DMS53 treated with DMSO at 0.1 percent for 48 hours (cell line): ENCODE data around the gene ZNF830.
"Not testable (repeated sequence)": the region's sequence is repeated elsewhere in the genome, so short reads cannot be mapped to it uniquely, and the experiment has no call there.

Source experiments
- DNase-seq: peaks from one replicate; lab custom pipeline; 2025; ENCODE audit not compliant: unreplicated experiment; lab: John Stamatoyannopoulos, UW

Gene ZNF830

GRCh38 chr17:34961093-34961911, at the start of gene ZNF830, which contains the start of gene CCT6B:
Gene ZNF830 (plus strand): TSS chr17:34961540. CDS start chr17:34961567, 27 bp downstream.
Gene CCT6B (minus strand): TSS chr17:34961460. CDS start chr17:34961393, 67 bp downstream.
- DNase-seq = peak; percentile 69

DNA sequence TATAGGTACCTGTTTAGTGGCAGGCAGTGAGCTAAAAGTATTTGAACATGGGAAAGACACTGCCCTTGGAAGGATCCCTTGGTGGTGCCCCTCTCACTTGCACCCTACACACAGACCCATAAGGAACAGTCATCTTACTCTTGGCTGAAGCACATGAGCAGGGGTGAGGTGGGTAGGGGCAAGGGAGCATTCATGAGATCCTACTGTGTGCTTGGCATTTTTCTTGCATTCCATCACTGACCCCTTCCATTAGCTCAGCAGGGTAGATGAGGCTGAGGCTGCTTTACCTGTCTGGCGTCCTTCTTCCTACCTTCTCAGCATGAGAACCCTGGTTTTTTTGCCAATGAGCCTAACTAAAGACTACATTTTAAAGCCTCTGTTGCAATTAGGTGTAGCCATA, 48.3 kb upstream of the ZNF830 start:
- no peak for DNase-seq

- no peak for DNase-seq
These were observed 45.2 kb upstream of the ZNF830 start for GRCh38 chr17:34916120-34916519.

DNA sequence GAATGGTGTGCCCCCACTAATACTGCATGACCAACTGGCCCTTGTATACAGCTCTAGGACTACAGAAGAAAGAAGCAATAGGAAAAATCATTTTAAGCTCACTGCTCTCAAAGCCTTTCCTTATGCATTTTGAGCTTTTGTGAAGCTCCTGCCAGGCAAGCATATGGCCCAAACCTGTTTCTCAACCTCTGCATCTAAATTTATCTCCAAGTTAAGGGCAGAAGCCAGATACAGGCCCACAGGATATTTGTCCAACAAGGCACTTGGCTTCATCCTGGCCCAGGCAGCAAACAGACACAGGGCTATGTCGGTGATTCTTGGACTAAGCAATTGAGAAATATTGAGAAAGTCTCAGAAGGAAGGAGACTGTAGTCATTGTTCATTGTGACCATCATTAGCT, 44.0 kb upstream of the ZNF830 start:
- no peak for DNase-seq

DNA sequence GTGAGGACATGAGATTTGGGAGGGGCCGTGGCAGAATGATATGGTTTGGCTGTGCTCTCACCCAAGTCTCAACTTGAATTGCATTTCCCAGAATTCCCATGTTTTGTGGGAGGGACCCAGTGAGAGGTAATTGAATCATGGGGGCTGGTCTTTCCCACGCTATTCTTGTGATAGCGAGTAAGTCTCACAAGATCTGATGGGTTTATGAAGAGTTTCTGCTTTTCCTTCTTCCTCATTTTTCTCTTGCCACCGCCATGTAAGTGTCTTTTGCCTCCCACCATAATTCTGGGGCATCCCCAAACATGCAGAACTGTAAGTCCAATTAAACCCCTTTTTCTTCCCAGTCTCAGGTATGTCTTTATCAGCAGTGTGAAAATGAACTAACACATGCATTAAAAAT, 40.7 kb upstream of the ZNF830 start:
- no peak for DNase-seq

GRCh38 chr17:34926661-34927060, 34.7 kb upstream of the ZNF830 start:
- no peak for DNase-seq

DNA sequence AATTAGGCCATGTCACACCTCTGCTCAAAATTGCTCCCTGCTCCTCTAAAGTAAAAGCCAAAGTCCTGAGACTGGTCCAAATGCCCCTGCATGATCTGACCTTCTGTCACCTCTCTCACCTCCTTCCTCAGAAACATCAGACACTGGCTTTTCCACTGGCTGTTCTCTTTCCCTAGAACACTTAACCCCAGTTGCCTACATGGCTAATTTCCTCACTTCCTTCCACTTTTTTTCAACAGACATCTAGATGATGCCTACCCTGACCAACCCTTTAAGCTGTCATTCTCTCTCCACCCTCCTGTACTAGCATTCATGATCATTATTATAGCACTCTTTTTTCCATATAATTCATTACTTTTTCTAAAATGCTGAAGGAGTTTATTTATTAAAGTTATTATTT, 31.1 kb upstream of the ZNF830 start:
- no peak for DNase-seq

DNA sequence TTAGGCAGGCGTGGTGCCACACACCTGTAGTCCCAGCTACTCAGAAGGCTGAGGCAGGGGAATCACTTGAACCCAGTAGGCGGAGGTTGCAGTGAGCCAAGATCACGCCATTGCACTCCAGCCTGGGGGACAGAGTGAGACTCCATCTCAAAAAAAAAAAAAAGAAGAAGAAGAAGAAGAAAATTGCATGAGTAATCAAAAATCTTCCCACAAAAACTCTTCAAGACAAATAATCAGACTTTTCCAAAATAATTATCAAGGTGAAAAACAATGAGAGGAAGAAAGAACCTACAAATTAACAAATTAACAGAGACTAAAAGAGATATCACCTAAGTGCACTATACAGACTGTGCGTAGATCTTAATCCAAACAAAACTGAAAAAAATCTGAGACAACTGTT, 10.6 kb upstream of the ZNF830 start:
- not testable (repeated sequence) for DNase-seq

DNA sequence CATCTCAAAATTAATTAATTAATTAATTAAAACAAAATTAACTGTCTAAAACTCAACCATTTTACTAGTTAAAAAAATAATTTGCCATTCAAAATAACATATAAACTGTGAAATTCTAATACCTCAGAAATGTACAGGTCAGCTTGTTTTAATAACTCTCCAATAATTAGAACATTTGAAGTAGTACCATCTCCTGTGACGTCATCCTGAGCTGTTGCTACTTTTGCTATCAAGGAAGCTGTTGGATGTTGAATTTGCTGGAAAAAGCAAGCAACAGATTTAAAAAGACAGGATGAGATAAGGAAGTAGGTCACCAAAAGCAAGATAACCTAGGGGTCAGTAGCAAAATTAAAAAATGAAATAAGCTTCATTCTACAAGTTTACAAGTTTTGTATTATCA, 2.9 kb upstream of the ZNF830 start:
- DNase-seq = no peak

DNA sequence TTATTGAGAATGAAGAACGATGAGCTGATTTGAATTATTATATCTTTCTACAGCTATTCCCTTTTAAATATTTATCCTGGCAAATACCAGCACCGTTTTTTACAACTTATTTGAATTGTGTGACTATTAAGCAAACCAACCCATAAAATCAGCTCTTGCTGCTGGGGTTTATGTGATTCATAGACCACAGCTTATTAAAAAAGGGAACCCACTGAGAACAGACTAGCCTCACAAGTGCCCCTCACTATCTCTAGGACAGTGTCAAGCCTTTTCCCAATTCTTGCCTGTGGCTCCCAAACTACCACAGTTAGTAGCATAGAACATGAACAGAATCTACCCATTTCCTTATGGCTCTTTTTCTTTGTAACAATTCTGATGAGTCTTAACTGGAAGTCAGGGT, 12.8 kb downstream of the ZNF830 start:
- DNase-seq = no peak

GRCh38 chr17:34974794-34975785, 13.8 kb downstream of the ZNF830 start:
- no peak for DNase-seq

- DNase-seq = no peak
These were observed 17.8 kb downstream of the ZNF830 start for GRCh38 chr17:34979153-34979552.

DNA sequence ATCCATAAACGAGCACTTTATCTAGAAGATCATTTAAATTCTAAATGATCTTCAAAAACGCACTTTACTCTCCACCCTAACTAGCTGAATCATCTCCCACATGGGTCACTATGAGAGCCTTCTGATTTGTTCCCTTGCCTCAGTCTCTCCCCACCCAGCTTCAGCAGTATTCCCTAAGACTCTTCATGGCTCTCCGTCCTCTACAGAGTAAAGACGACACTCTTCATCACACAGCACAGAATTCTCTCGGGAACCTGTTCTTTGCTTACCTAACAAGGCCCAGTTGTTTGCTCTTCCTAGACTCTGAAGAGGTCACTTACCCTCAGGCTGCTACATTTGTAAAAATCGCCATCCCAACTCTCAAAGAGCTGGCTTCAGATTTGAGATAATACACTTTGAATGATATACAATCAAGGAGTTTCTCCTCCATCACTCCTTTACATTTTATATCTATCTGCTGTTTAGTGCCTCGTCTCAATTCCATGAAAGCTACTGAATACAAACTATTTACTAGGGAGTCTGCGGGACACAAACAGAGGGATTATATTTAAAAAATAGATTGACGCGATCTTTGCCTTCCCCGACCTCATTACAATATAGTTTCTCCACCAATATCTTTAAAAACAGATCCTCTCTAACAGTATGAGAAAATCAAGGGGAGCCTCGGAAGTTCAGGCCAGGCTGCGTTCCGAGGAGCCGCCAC, 18.5 kb downstream of the ZNF830 start:
- DNase-seq = no peak

- peak; percentile 59 for DNase-seq
These were observed 19.0 kb downstream of the ZNF830 start, which contains the start of gene LIG3 for GRCh38 chr17:34980353-34980680. Gene LIG3 (plus strand): TSS chr17:34980512. CDS start chr17:34983006, 2,494 bp downstream.

DNA sequence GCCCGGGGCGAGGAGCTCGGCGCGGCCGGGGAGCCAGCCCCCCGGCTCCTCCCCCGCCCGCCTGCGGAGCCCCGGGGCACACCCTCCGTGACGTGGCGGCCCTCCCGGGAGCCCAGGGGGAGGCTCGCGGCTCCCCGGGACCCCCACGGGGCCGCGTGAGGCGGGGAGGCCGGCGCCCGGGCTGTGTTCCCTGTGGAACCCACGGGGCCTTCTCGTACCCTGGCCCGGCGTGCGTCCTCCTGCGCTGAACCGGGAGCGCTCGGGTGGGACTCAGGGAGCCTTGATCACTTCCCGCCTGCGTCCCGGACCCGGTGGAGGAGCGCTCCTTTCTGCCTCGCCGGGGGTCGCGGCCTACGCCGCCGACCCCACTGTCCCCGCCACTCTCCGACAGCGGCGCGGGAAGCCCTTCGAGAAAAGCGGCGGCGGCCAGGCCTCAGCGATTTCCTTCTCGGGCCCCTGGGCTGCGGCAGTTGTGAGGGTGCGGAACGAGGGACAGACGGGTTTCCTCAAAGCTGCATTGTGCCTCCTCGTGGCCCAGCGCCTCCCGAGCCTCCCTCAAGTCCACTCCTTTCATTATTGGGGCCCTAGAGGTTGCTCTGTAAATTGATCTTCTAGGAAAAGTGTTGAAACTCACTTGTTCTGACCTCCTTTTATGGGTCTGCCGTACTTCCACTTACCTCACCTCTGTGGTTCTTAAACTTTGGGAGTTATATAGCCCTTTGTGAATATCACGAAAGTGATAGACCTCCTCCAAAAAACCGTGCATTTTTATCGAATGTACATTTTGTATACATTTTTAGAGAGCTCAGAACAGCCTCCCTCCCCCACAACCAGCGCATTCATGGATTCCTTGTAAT, 19.6 kb downstream of the ZNF830 start:
- DNase-seq = peak; percentile 6

GRCh38 chr17:34981538-34982241, 20.4 kb downstream of the ZNF830 start:
- DNase-seq = no peak

- DNase-seq = no peak
These were observed 25.9 kb downstream of the ZNF830 start for GRCh38 chr17:34987232-34987631.

DNA sequence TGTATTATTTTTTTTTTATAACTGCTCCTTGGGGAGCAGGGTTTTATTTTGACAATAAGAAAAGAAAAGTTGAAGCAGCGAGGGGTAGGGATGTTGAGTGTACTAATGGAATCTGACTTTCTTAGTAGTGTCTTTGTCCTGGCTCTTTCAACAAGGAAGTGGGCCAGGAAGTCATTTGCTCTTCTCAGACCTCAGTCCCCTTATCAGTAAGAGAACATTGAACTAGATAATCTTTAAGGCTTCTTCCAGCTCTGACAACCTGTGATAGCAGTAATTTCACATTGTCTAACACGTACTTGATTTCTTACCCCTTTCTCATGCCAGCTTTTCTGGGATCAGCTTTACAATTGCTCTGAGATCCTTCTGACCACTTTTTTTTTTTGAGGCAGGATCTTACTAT, 27.3 kb downstream of the ZNF830 start:
- no peak for DNase-seq

GRCh38 chr17:34989473-34989872, 28.1 kb downstream of the ZNF830 start:
- DNase-seq = no peak
